Measurements from ENCODE around the gene PTPRCAP. TPM values are rescaled to one million over a fixed set of nuclear protein-coding genes. Genes with fewer than 3 reads are reported as not detected.
A peak's percentile ranks its signal among the peaks of the same experiment; 100 is the strongest.

PTPRCAP gene
- total and polyA plus RNA-seq, 10 of the 15 experiments (the other 5 are each of a cell fraction or from before 2014, with no cell fraction given), result 4.7 to 266 (median 125) TPM

- WGBS (ENCODE audit: insufficient coverage, insufficient replicate concordance, low lambda C conversion rate, missing lambda C conversion rate), result 44% methylated on average over 6 of the region's 6 CpGs
- Histone ChIP-seq H4K20me1 (ENCODE audit: control insufficient read depth, insufficient read depth) (no peaks in the 10 kb centered on the region; the same call in 1 of the 2 replicates), H3K4me2 (ENCODE audit: control insufficient read depth, insufficient read depth) (peak overlapping the region; percentile 69), H3K27me3 (replicated peaks in 1 of 2; ENCODE audit: control insufficient read depth in 2 of 2, insufficient read depth in 2 of 2, low read length in 1 of 2) (no peaks in the 10 kb centered on the region), H3K9me3 (replicated peaks; ENCODE audit: control insufficient read depth, insufficient read depth, low read length) (no peaks in the 10 kb centered on the region; the same call in 2 of the 3 replicates), H3K79me2 (ENCODE audit: control insufficient read depth, insufficient read depth, low read length) (peaks cover 47% of the 10 kb centered on the region), H3K9ac (ENCODE audit: control insufficient read depth, insufficient read depth, low read length) (peak overlapping the region; percentile 91), H3K4me1 (ENCODE audit: control insufficient read depth, insufficient read depth, low read length) (peaks cover 70% of the 10 kb centered on the region), H3K4me3 (peak overlapping the region; percentile 82), H3K36me3 (ENCODE audit: control insufficient read depth in 2 of 2, insufficient read depth in 2 of 2, low read length in 1 of 2) (peaks cover 0 to 6% of the 10 kb centered on the region in 2 experiments; a peak in 2 of 4 replicates), H3K27ac (ENCODE audit: control insufficient read depth, insufficient read depth) (peak overlapping the region; percentile 99), H2AFZ (ENCODE audit: control insufficient read depth, low read depth, low read length) (no peak overlapping the region)
- ATAC-seq (no peak), DNase-seq (ENCODE audit: low read depth, low spot score) (no peak), FAIRE-seq (no peak)
- intact Hi-C loops (cut with micrococcal nuclease; ENCODE audit: unreplicated experiment), result no loop called here
- ChIA-PET RAD21 (ENCODE audit: unreplicated experiment) (interaction anchor here (0.6 to 6.4 kb wide), 4 partner anchors 16 to 81 kb away, joined by 3 to 112 read pairs (median 56); partner anchors contain the start of genes AIP, PTPRCAP and TMEM134), SMC1A (ENCODE audit: uncharacterized antibody, unreplicated experiment) (interaction anchor here (0.8 to 5.7 kb wide), 5 partner anchors 13 to 83 kb away, joined by 3 to 46 read pairs (median 4); partner anchors contain the start of genes AIP, PTPRCAP and TMEM134), CTCF (interaction anchor here (0.6 to 5.0 kb wide), 7 partner anchors 9 to 254 kb away, joined by 3 to 53 read pairs (median 5); partner anchors contain the start of genes AIP, CORO1B and PTPRCAP), POLR2A (interaction anchor here (0.5 to 7.3 kb wide), 12 partner anchors 7 to 81 kb away, joined by 3 to 112 read pairs (median 20); partner anchors contain the start of genes AIP, POLD4, PTPRCAP and RPS6KB2)
- no TSS peak for BruUV-seq (replicated peaks)
- in situ Hi-C loops (cut with MboI), result no loop called here
- TF ChIP-seq RB1 (IDR thresholded peaks at IDR 0.05; ENCODE audit: borderline replicate concordance) (no peak), TAF1 (IDR thresholded peaks at IDR 0.05; ENCODE audit: borderline replicate concordance, low read depth, low read length) (no peak), BHLHE40 (IDR thresholded peaks at IDR 0.05; ENCODE audit: borderline replicate concordance in 1 of 2, low read depth in 2 of 2, low read length in 1 of 2) (no peak), ZNF207 (IDR thresholded peaks at IDR 0.05; ENCODE audit: borderline replicate concordance) (no peak)
These were observed 32.3 kb downstream of the PTPRCAP start for GRCh38 chr11:67405196-67405567.

Data from GM12878 (cell line).